Spleen (tissue), 7 donors: ENCODE results near the gene NAGLU.

Experiments
- POLR2A ChIP-seq, 3 donors: fragments of 450-650 bp; IDR thresholded peaks; one replicate each; pipeline ENCODE4 v1.5.1; 2017; ENCODE audit warnings: antibody characterized with exemption in 3 of 3, mild to moderate bottlenecking in 1 of 3
- POLR2AphosphoS5 ChIP-seq, 3 donors: sonication (generic); formaldehyde crosslinking; IDR thresholded peaks; one replicate each; pipeline ENCODE4 v1.5.1; 2017; ENCODE audit warnings: antibody characterized with exemption in 3 of 3
- TF ChIP-seq, protein P1 (sequence below), 11 experiments: fragments of 200-600 bp in 7 of 11; fragments of 450-650 bp in 4 of 11; sonication (generic) in 4 of 11; IDR thresholded peaks in 8 of 11; conservative IDR thresholded peaks in 3 of 11; 1 replicate in 7 of 11; 2 replicates in 4 of 11; pipeline versions ENCODE4 v1.4.0 to v1.8.0; 2016 to 2021; ENCODE audit warnings: antibody characterized with exemption in 11 of 11, inconsistent platforms in 4 of 11, mild to moderate bottlenecking in 1 of 11
- donor health status: DM: no; HTN: no; CAD: no; lungs with moderate emphysema.
- donor health status: DM: no; HTN: no; CAD: no.
- donor health status: DM: no; HTN: no; CAD: no.

DNA sequence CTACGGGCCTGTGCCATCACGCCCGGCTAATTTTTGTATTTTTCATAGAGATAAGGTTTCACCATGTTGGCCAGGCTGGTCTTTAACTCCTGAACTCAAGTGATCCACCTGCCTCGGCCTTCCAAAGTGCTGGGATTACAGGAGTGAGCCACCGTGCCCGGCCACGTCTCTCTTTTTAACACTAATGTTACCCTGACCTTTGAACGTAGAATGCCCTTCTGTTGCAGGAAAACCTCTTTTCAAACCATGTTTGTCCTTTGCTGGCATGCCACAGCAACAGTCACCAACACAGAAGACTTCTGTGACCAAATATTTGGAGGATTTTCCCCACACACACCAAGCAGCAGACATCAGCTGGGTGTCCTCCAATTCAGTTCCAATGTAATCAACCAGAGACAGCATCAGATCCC is 8.8 kb downstream of the NAGLU start:
- TF ChIP-seq, protein P1, sequence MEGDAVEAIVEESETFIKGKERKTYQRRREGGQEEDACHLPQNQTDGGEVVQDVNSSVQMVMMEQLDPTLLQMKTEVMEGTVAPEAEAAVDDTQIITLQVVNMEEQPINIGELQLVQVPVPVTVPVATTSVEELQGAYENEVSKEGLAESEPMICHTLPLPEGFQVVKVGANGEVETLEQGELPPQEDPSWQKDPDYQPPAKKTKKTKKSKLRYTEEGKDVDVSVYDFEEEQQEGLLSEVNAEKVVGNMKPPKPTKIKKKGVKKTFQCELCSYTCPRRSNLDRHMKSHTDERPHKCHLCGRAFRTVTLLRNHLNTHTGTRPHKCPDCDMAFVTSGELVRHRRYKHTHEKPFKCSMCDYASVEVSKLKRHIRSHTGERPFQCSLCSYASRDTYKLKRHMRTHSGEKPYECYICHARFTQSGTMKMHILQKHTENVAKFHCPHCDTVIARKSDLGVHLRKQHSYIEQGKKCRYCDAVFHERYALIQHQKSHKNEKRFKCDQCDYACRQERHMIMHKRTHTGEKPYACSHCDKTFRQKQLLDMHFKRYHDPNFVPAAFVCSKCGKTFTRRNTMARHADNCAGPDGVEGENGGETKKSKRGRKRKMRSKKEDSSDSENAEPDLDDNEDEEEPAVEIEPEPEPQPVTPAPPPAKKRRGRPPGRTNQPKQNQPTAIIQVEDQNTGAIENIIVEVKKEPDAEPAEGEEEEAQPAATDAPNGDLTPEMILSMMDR (IDR thresholded peaks at IDR 0.05 in 8 of 11, conservative IDR thresholded peaks at IDR 0.05 in 3 of 11), result no peak
- TF ChIP-seq POLR2A (IDR thresholded peaks at IDR 0.05) (no peak), POLR2AphosphoS5 (IDR thresholded peaks at IDR 0.05) (no peak)
